ENCODE measurements around the gene TRAF7. TPM values are rescaled to one million over a fixed set of nuclear protein-coding genes. Genes with fewer than 3 reads are reported as not detected.

The TRAF7 gene
- total and polyA plus RNA-seq, 2 of the 13 experiments (the other 11 are each of a cell fraction or from before 2014, with no cell fraction given): 47.9 to 65.6 TPM

- POLR2A ChIA-PET: interaction anchor here (1.1 to 1.5 kb wide), 2 partner anchors 32 to 47 kb away, joined by 3 to 9 read pairs; partner anchors contain the start of gene TRAF7
- DNase-seq (ENCODE audit: low spot score) (no peak), FAIRE-seq (no peak), ATAC-seq (no peak)
- no peaks in the 10 kb centered on the region for H4K20me1 ChIP-seq (ENCODE audit: insufficient read depth, low read length)
- no peaks in the 10 kb centered on the region for H3K27me3 ChIP-seq (ENCODE audit: control insufficient read depth in 1 of 2, insufficient read depth in 2 of 2, low read length in 2 of 2)
- CTCF ChIA-PET (ENCODE audit: low intra/inter-chr PET ratio, low total read pairs): no interaction called here
- no peaks in the 10 kb centered on the region for H3K36me3 ChIP-seq (replicated peaks in 1 of 2; ENCODE audit: control insufficient read depth in 1 of 2, insufficient read depth in 2 of 2, low read length in 2 of 2)
- no peak overlapping the region for H2AFZ ChIP-seq (ENCODE audit: low read length)
- no peak overlapping the region for H3K9ac ChIP-seq (ENCODE audit: insufficient read depth, low read depth, low read length)
- H3K79me2 ChIP-seq (ENCODE audit: insufficient read depth, low read length): no peaks in the 10 kb centered on the region
- in situ Hi-C loops (cut with HindIII; ENCODE audit: extremely low pct_ligation_motif_present, low pct_unique_long_range_greater_than_20kb): no loop called here
- no peak overlapping the region for H3K4me3 ChIP-seq (replicated peaks in 1 of 3; ENCODE audit: insufficient read depth in 1 of 3, low read depth in 2 of 3, low read length in 3 of 3)
- WGBS (ENCODE audit: low lambda C conversion rate): 76% methylated on average over 9 of the region's 17 CpGs
- no peak overlapping the region for H3K27ac ChIP-seq (ENCODE audit: extremely low read length, insufficient read depth, low read length)
- intact Hi-C loops (cut with micrococcal nuclease; ENCODE audit: unreplicated experiment): no loop called here
- TF ChIP-seq ZBTB14 (CRISPR knock-in tag; IDR thresholded peaks at IDR 0.05) (no peak), KDM3A (CRISPR knock-in tag; IDR thresholded peaks at IDR 0.05; ENCODE audit: low read depth) (no peak), ZNF629 (CRISPR knock-in tag; conservative IDR thresholded peaks at IDR 0.05) (no peak), ZBTB33 (CRISPR knock-in tag; IDR thresholded peaks at IDR 0.05) (peak; percentile 65; the same call in 1 of the 2 replicates), ZNF75D (CRISPR knock-in tag; IDR thresholded peaks at IDR 0.05; ENCODE audit: borderline replicate concordance) (no peak), ZNF670 (CRISPR knock-in tag; IDR thresholded peaks at IDR 0.05; ENCODE audit: borderline replicate concordance) (no peak), SRY (CRISPR knock-in tag; IDR thresholded peaks at IDR 0.05) (no peak), ZNF710 (CRISPR knock-in tag; IDR thresholded peaks at IDR 0.05; ENCODE audit: borderline replicate concordance) (no peak)
- no peak overlapping the region for H3K4me2 ChIP-seq (ENCODE audit: low read depth, low read length)
- H3K4me1 ChIP-seq (ENCODE audit: insufficient read depth, low read length): peaks cover 37% of the 10 kb centered on the region
- no TSS peak for BruUV-seq (replicated peaks)
- no peaks in the 10 kb centered on the region for H3K9me3 ChIP-seq (ENCODE audit: low read length)
These were observed 31.6 kb downstream of the TRAF7 start for GRCh38 chr16:2187212-2187611.
